ENCODE data around the gene TMPRSS9. TPM values are rescaled to one million over a fixed set of nuclear protein-coding genes. Genes with fewer than 3 reads are reported as not detected.

Gene TMPRSS9
- total RNA-seq, 1 donor from 2014 or later: not detected

GRCh38 chr19:2444251-2445002 is 84.4 kb downstream of the TMPRSS9 start:
- DNase-seq (ENCODE audit: low spot score, unreplicated experiment): no peak
- Mint-ChIP-seq H3K36me3 (ENCODE audit: insufficient read depth) (peaks cover 2% of the 10 kb centered on the region), H3K4me1 (ENCODE audit: low read depth) (no peaks in the 10 kb centered on the region), H3K9me3 (ENCODE audit: low read depth) (no peaks in the 10 kb centered on the region), H3K4me3 (ENCODE audit: low read depth) (no peak overlapping the region), H3K27me3 (no peaks in the 10 kb centered on the region), H3K27ac (no peak overlapping the region)
- no peak for TF ChIP-seq CTCF (IDR thresholded peaks at IDR 0.05; ENCODE audit: unreplicated experiment)

GRCh38 chr19:2446381-2446780 is 86.3 kb downstream of the TMPRSS9 start:
- Mint-ChIP-seq H3K4me3 (ENCODE audit: low read depth) (no peak overlapping the region), H3K27me3 (no peaks in the 10 kb centered on the region), H3K4me1 (ENCODE audit: low read depth) (no peaks in the 10 kb centered on the region), H3K36me3 (ENCODE audit: insufficient read depth) (peaks cover 2% of the 10 kb centered on the region), H3K27ac (no peak overlapping the region), H3K9me3 (ENCODE audit: low read depth) (no peaks in the 10 kb centered on the region)
- TF ChIP-seq CTCF (IDR thresholded peaks at IDR 0.05; ENCODE audit: unreplicated experiment): no peak
- DNase-seq (ENCODE audit: low spot score, unreplicated experiment): no peak

- no peak overlapping the region for H3K4me3 Mint-ChIP-seq (ENCODE audit: low read depth)
- no peaks in the 10 kb centered on the region for H3K9me3 Mint-ChIP-seq (ENCODE audit: low read depth)
- DNase-seq (ENCODE audit: low spot score, unreplicated experiment): no peak
- no peak for TF ChIP-seq CTCF (IDR thresholded peaks at IDR 0.05; ENCODE audit: unreplicated experiment)
- no peaks in the 10 kb centered on the region for H3K36me3 Mint-ChIP-seq (ENCODE audit: insufficient read depth)
- no peaks in the 10 kb centered on the region for H3K4me1 Mint-ChIP-seq (ENCODE audit: low read depth)
- H3K27me3 Mint-ChIP-seq: no peaks in the 10 kb centered on the region
- H3K27ac Mint-ChIP-seq: no peak overlapping the region
Observed at GRCh38 chr19:2449019-2449418, 89.0 kb downstream of the TMPRSS9 start.

- H3K9me3 Mint-ChIP-seq (ENCODE audit: low read depth): no peaks in the 10 kb centered on the region
Observed at GRCh38 chr19:2451138-2451537, 91.1 kb downstream of the TMPRSS9 start.

GRCh38 chr19:2451741-2452140 is 91.7 kb downstream of the TMPRSS9 start:
- Mint-ChIP-seq H3K27me3 (no peaks in the 10 kb centered on the region), H3K27ac (no peak overlapping the region), H3K4me3 (ENCODE audit: low read depth) (no peak overlapping the region)

More at GRCh38 chr19:2451138-2451537, 91.1 kb downstream of the TMPRSS9 start:
- H3K27ac Mint-ChIP-seq: no peak overlapping the region
- peaks cover 2% of the 10 kb centered on the region for H3K4me1 Mint-ChIP-seq (ENCODE audit: low read depth)
- H3K4me3 Mint-ChIP-seq (ENCODE audit: low read depth): no peak overlapping the region
- TF ChIP-seq CTCF (IDR thresholded peaks at IDR 0.05; ENCODE audit: unreplicated experiment): no peak
- H3K27me3 Mint-ChIP-seq: no peaks in the 10 kb centered on the region
- no peak for DNase-seq (ENCODE audit: low spot score, unreplicated experiment)
- H3K36me3 Mint-ChIP-seq (ENCODE audit: insufficient read depth): no peaks in the 10 kb centered on the region

More at GRCh38 chr19:2451741-2452140, 91.7 kb downstream of the TMPRSS9 start:
- no peaks in the 10 kb centered on the region for H3K36me3 Mint-ChIP-seq (ENCODE audit: insufficient read depth)
- no peaks in the 10 kb centered on the region for H3K9me3 Mint-ChIP-seq (ENCODE audit: low read depth)
- H3K4me1 Mint-ChIP-seq (ENCODE audit: low read depth): peaks cover 2% of the 10 kb centered on the region
- DNase-seq (ENCODE audit: low spot score, unreplicated experiment): no peak
- no peak for TF ChIP-seq CTCF (IDR thresholded peaks at IDR 0.05; ENCODE audit: unreplicated experiment)
